Esophagus mucosa (tissue), 1 donor: Measurements from ENCODE around the gene CDC6. TPM values are rescaled to one million over a fixed set of nuclear protein-coding genes. Genes with fewer than 3 reads are reported as not detected.
"Not testable (repeated sequence)": the region's sequence is repeated elsewhere in the genome, so short reads cannot be mapped to it uniquely, and the experiment has no call there.

ENCODE experiments used
- ATAC-seq: fragments of 200-7000 bp; cut with Tn5 transposase; one replicate; pipeline ENCODE4 v1.9.1; 2020
- total RNA-seq: library from RNA; stranded (reverse); gene quantifications from one replicate; pipeline ENCODE4 v1.2.4, GENCODE V29; 2023
- donor health status: DM: yes; HTN: yes; CAD: no.

Gene CDC6
- total RNA-seq, 1 donor from 2014 or later: 12.8 TPM

DNA sequence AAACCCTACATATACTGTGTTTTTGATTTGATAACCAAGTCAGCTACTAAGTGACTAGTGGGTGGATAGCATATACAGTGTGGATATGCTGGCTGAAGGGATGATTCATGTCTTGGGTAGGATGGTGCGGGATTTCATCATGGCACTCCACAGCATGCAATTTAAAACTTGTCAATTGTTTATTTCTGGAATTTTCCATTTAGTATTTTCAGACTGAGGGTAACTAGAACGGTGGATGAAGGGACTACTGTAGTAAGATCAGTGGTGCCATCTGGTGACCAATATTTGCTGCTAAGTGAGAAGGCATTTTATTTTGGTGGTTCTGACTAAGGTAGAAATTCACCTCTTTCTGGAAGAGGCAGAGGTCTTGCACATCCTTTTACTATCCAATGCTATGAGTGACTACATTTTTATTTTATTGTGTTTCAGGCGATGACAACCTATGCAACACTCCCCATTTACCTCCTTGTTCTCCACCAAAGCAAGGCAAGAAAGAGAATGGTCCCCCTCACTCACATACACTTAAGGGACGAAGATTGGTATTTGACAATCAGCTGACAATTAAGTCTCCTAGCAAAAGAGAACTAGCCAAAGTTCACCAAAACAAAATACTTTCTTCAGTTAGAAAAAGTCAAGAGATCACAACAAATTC is 3.1 kb downstream of the CDC6 start:
- ATAC-seq: peak; percentile 42

DNA sequence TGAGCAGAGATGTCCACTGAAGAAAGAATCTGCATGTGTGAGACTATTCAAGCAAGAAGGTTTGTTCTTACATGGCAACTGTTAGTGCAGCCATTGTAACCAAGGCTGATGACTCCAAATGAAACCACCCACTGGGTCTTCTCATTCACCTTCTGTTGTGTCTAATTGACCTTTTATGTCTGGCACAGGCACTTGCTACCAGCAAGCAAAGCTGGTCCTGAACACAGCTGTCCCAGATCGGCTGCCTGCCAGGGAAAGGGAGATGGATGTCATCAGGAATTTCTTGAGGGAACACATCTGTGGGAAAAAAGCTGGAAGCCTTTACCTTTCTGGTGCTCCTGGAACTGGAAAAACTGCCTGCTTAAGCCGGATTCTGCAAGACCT is 3.6 kb downstream of the CDC6 start:
- ATAC-seq: no peak

DNA sequence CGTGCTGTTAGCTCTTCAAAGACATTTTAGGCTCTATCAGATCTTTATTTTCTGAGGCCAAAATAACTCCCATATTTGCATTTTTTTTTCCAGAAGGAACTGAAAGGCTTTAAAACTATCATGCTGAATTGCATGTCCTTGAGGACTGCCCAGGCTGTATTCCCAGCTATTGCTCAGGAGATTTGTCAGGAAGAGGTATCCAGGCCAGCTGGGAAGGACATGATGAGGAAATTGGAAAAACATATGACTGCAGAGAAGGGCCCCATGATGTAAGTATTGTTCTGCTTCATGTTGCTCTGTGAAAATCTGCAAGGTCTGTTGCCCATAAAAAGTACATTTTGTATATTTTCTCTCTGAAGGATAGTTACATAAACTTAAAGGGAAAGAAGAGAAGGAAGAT is 5.7 kb downstream of the CDC6 start:
- ATAC-seq: no peak

DNA sequence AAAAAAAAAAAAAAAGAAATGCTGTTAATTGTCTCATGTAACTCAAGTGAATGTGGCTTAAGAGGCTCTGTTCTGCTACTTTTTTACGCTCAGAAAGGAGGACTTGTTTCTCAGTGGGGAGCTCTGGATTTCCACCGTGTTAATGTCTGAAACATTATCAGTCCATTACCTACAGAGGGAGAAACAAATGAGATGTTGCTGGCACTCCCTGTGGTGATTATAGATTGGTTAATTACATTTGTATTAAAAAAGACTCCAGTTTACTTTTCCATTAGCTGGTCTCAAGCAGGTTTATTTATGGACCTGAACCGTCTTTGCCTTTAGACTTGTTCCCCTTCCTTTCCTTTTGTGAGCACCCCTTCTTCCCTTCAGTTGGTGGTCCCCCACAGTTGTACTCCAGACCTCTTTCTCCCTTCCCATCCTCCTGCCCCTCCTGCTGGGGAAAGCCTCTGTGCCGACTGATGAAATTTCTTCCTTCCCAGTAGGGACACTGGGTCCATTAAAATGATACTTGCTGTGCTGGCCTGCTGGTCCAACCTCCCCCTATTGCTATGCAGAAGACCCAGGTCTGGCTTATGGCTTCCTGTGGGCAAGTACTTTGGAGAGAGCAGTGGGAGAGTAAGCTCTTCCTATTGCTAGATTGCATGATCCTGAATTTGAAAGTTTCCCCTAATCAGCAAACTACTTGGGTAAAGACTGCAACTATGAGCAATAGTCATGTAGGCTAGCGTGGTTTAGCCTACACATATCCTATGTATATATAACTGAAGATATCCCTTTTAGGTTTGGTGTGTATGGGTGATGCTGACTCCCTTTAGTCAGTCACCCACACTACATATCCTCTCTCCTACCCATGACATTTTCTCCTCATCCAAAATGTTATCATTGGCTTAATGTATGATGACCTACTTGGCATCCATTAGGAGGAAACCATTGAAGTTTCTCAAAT is 8.1 kb downstream of the CDC6 start:
- no peak for ATAC-seq

DNA sequence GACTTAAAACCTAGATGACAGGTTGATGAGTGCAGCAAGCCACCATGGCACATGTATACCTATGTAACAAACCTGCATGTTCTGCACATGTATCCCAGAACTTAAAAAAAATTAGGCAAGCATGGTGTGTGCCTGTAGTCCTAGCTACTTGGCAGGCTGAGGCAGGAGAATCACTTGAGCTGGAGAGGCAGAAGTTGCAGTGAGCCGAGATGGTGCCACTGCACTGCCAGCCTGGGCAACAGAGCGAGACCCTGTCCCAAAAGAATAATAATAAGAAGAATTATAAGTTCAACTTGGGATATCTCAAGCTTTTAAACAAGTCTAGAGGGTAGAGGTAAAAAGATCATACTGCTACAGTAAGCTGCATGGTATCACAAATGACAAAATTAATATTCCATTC is 9.8 kb downstream of the CDC6 start:
- no peak for ATAC-seq

DNA sequence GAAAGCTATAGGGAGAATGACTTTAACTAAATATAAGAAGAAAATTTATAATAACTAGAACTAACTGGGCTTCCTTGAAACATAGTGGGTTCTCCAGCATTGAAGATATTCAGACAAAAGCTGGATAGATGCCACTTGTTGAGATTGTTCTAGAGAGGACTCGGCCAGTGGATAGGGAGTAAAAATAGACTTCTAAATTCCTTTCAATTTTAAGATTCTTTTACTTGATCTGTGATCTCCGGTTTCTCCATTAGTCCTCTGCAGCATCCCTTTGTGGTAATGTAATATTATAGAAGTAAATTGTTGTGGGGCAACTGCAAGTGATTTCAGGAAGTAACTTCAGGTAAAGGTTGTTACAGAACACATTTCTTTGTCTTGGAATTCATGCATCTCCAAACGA is 11.0 kb downstream of the CDC6 start:
- ATAC-seq: no peak

DNA sequence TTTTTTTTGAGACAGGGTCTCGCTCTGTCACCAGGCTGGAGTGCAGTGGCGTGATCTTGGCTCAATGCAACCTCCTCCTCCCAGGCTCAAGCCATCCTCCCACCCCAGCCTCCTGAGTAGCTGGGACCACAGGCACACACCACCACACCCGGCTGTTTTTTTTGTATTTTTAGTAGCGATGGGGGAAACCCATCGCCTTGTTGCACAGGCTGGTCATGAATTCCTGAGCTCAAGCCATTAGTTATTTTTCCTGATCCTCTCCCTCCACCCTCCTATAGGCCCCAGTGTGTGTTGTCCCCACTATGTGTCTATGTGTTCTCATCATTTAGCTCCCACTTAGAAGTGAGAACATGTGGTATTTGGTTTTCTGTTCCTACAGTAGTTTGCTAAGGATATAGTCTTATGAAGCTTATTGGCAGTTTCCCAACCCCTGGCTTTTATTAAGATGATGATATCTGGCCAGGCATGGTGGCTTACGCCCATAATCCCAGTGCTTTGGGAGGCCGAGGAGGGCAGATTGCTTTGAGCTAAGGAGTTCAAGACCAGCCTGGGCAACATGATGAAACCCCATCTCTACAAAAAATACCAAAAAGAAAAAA is 11.6 kb downstream of the CDC6 start:
- ATAC-seq: not testable (repeated sequence)

DNA sequence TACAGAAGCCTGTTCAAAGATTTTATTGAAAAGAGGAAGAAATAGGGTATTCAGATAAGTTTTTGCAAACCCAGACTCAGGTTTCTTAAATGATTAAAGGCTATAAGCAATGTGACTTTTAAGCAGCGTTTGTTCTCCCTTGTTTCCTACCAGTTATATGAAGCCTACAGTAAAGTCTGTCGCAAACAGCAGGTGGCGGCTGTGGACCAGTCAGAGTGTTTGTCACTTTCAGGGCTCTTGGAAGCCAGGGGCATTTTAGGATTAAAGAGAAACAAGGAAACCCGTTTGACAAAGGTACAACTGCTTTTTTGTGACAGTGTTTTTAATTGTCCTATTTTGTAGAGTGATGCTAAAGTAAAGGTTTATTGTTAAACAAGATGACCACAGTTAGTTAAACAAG is 13.6 kb downstream of the CDC6 start:
- ATAC-seq: no peak

DNA sequence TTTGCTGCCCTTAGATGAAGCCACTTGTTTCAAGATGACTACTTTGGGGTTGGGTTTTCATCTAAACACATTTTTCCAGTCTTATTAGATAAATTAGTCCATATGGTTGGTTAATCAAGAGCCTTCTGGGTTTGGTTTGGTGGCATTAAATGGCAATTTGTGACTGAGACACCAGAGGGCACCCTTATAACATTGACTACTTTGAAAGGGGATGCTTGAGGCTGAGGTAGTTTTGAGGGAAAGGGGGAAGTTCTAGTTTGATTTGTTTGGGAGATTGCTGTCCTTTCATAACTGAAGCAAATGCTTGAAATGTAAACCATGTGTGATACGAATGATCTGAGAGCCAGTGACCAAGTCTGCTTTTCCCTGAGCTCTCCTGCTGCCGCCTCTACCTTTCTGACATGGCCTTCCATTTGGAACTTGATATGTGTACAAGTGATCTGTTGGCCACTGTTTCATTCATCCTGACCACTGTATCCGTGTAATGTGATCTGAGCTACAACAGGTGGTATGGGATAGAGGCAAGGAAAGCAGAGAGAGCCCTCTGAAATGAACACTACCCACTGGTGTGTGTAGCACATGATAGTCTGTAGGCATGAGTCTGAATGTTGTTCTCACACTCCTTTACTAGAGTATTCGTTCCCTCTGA is 15.5 kb downstream of the CDC6 start:
- peak; percentile 44 for ATAC-seq

DNA sequence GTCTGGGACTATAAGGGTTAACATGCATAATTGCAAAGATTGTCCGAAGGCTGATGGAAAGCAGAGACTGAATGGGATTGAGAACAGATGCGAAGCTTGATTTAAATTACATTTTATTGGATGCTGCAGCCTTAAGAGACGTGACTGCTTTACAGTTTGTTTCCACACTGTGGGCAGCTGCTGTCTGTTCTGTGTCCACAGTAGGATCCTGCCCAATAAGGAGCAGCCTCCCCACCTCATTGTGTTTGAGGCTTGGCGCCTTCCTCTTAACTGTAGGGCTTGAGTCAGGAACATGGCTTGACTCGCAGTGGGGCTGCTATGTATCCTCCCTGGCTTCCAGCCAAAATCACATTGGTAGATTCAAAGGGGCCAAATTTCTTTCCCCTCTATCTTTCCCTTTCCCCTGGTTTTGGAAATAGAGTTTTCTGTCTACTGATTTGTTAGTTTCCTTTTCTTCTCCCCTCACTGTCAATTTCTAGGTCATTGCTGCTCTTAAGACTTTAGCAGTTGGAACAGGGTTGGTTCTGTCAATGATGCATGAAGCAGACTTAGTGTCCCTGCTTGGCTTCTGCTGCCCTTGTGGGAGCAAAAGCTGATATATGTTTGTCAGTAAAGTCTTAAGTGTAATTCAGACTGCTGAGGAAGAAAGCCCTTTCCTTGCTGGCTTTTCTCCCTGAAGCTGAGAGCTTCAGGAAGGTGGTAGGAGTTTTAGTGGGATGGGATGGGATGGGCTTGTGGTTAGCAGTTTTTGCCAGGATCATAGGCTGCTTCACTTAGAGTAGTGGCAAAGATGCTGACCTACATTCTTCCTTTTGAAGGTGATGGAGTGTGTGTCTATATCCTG is 16.3 kb downstream of the CDC6 start:
- ATAC-seq: peak; percentile 37

DNA sequence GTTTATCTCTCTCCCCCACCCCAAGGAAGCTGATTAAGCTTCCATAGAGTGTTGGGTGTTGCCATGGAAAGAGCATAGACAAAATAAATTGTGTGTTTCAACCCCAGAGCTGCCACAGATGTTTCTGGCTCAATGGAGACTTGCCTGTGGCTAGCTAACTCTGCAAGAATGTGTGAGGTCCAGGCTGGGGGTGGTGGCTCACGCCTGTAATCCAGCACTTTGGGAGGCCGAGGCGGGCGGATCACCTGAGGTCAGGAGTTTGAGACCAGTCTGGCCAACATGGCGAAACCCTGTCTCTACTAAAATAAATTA is 16.8 kb downstream of the CDC6 start:
- not testable (repeated sequence) for ATAC-seq

DNA sequence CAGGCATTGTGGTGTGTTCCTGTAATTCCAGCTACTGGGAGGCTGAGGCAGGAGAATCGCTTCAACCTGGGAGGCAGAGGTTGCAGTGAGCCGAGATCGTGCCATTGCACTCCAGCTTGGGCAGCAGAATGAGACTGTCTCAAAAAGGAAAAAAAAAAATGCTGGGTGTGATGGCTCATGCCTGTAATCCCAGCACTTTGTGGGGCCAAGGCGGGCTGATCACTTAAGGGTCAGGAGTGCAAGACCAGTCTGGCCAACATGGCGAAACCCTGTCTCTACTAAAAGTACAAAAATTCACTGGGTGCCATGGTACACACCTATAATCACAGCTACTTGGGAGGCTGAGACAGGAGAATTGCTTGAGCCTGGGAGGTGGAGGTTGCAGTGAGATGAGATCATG is 17.2 kb downstream of the CDC6 start:
- not testable (repeated sequence) for ATAC-seq

DNA sequence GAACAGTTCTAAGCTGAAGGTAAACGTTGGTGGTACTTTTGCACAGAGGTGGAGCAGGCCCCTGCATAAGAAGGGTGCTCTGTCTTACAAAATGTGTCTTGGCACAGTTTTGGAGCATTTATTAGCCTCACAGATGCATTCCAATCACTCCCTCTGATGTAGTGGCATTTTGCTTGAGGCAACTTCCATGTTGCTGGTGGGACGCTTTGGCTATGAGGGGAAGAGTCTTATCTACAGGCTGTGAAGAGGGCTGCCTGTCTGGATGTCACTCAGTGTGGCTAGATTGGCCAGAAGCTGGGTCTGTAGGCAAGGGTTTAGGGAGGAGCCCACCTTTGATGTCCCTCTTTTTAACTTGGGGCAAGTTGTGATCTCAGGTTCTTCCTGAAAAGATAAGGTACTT is 18.7 kb downstream of the CDC6 start:
- ATAC-seq: no peak

DNA sequence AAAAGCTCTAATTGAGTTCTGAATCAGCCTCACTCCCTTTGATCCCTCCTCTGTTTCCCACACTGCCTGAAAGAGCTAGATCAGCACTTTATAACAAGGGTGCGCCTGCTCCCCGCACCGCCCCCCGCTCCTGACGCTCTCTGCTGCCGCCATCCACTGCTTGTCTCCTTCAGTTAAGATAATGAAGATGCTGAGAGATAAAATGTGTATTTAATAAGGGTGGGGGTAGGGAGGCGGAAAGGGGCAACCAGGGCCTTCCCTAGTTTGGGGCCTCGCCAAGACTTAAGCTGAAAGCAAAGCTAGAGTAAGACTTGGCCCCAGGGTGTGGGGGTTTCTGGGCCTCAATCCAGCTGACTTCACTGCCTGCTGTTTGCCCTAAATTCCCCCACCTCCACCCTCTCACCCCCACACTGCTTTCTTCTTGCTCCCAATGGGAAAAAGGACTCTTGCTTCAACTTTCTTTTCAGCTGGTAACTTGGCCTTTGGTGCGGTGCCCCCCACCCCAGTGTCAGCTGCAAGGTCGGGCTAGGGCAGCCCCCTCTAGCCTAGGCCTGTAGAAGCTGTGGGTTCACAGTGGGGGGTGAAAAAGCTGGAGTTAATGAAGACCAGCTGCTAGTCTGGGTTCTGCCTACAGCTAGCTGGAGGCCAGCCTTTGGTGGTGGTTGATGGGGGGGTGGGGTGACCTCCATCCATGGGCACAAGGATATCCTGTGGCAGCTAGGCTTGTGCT is 19.5 kb downstream of the CDC6 start:
- ATAC-seq: peak; percentile 64

DNA sequence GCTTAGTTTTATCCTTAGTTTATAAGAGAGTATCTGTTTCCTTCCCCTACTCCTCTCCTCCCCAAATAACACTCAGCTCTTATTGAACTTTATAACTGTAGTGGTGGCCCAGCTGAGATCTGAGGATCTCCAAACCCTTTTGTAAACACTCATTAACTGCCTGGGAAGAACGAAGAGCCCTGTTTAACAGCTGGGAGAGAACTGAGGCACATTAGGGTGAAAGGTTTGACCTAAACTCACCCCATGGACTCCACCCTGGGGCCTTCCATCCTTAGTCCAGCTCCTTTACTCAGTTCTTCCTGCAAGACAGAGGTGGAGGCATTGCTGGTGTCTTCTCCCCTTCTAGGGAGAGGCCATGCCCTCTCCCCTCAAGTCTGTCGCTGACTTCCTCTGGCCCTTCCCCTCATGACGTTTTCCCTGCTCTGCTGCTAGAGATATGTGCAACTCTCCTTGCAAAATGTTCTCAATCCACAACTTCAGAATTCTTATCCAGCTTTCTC is 20.1 kb downstream of the CDC6 start:
- no peak for ATAC-seq

DNA sequence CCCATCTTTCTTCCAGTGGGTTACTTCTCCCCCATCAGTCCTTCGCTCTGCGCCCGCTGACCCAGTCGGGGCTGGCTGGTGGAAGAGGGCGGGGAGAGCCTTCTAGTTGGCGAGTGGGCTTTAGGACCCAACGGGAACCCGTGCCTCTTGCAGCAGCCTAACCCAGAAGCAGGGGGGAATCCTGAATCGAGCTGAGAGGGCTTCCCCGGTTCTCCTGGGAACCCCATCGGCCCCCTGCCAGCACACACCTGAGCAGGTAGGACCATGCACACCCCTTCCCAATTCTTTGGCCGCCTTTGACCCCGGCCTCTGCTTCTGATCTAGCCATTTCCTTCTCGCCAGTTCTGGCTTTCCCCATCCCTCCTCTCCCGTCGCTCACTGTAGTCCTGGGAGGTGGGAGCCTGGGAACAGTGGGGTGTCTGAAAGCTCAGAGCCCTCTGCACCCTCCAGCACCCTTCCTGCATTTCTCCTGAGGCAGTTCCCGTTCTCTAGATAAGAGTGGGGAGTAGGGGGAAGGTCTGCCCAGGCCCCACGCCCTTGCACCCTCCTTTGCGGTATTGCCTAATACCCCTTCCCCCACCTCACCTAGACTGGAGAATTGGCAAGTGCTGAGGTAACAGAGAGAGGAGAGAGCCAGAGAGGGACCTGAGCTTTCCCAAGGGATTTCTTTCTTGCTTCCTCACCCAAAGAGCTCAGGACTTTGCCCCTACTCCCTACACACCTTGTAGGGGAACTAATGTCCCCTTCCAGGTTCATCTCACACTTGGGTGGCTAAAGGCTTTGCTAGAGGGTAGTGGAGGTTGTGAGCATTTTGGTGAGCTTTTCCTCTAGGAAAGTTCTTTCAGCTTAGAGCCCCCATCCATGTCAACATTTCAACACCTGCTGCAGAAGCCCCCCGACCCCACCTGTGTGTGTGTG is 21.6 kb downstream of the CDC6 start, which contains the start of gene RARA:
TSS of gene RARA (plus strand) at position 150 of the 918 bp plus-strand sequence. CDS start 22,039 bp downstream, outside the sequence.
- ATAC-seq: no peak

DNA sequence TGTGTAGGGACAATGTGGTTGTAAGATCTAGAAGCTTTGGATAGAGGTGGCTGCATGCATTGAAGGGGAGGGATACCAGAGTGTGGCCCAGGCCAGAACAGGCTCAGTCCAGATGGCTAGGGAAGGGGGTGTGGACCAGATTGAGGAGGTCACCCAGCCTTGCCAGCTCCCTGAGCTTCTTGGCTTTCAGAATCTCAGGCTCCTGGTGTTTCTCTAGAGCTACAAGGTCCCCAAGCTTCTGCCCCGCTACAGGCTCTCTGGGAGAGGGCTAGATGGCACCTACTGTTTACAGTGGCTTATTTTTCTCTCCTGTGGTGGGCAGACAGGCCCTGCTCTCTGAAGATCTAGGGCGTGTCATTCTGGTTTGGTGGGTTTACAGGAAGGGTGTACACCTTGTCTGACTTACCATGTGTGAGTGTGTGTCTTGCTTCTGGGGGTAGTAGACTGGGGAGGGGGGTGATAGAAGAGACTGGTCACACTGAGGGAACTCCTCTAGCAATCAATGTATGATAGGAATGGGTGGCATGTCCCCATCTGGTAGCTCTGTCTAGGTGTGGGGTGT is 22.4 kb downstream of the CDC6 start:
- ATAC-seq: no peak

DNA sequence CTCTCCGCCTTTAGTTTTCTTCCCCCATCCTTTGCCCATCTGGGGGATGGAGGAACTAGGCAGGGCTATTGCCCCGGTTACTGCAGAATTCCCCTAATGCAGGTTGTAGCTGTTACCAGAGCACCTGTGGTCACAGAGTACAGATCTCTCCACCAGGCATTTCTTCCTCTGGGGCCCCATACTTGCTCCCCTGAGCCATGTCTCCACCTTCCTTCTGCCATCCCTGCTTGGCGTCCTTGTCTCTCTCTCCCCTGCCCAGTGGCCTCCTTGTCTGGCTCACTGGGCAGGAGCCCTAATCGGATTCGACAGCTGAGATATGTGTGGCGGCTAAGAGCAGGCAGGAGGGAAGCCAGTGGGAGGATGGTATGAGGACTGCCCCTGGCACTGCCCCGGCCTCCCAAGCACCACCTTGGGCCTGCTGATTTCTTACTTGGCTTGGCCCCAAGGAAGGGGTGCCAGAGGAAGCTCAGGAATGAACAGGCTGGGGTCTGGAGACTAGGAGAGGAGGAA is 23.3 kb downstream of the CDC6 start:
- no peak for ATAC-seq

DNA sequence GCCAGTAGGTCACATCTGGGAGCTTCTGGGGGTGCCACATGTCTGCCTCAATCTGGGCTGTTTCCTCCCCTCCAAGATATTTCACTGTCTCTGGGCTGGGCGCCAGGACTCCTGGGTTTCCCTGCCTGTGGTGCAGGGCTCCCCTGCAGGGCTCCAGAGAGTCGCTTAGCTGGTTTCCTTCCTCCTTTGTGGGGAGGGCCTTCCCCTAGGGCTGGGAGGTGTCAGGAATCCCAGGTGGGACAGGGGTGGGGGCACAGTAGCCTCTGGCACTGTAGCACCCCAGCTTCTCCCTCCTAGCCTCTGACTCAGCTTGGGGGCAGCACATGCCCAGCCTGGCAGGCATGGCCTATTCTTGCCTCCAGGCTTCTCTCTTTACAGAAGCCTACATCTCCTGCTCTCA is 23.9 kb downstream of the CDC6 start:
- ATAC-seq: peak; percentile 22
